Parathyroid adenoma (tissue), 2 donors: Measurements from ENCODE around the gene CSTPP1.
"Not testable (repeated sequence)": the region's sequence is repeated elsewhere in the genome, so short reads cannot be mapped to it uniquely, and the experiment has no call there.

Experiments used
- H2AFZ ChIP-seq: fragments of 300-600 bp; sonication (generic); one replicate; pipeline ENCODE4 v1.7.0; 2017; ENCODE audit warnings: antibody characterized with exemption, mild to moderate bottlenecking
- H3K27ac ChIP-seq: fragments of 300-600 bp; sonication (generic); one replicate; pipeline ENCODE4 v1.7.0; 2017
- H3K27me3 ChIP-seq: fragments of 300-600 bp; sonication (generic); one replicate; pipeline ENCODE4 v1.7.0; 2017; ENCODE audit warnings: low read length; ENCODE audit not compliant: control insufficient read depth, insufficient read depth
- H3K36me3 ChIP-seq: fragments of 300-600 bp; sonication (generic); one replicate; pipeline ENCODE4 v1.7.0; 2017; ENCODE audit warnings: low read length; ENCODE audit not compliant: control insufficient read depth, insufficient read depth
- H3K4me1 ChIP-seq: fragments of 300-600 bp; sonication (generic); one replicate; pipeline ENCODE4 v1.7.0; 2017; ENCODE audit warnings: control low read depth
- H3K4me2 ChIP-seq: fragments of 300-600 bp; sonication (generic); one replicate; pipeline ENCODE4 v1.7.0; 2017; ENCODE audit warnings: low read length
- H3K4me3 ChIP-seq: fragments of 300-600 bp; sonication (generic); one replicate; pipeline ENCODE4 v1.7.0; 2017; ENCODE audit warnings: low read depth, low read length
- H3K79me2 ChIP-seq: fragments of 300-600 bp; sonication (generic); one replicate; pipeline ENCODE4 v1.7.0; 2017; ENCODE audit warnings: control low read depth
- H3K9ac ChIP-seq: fragments of 300-600 bp; sonication (generic); one replicate; pipeline ENCODE4 v1.7.0; 2017; ENCODE audit warnings: mild to moderate bottlenecking
- H3K9me3 ChIP-seq: fragments of 300-600 bp; sonication (generic); one replicate; pipeline ENCODE4 v1.7.0; 2017; ENCODE audit warnings: low read length; ENCODE audit not compliant: control insufficient read depth
- TF ChIP-seq, protein P1 (sequence below): fragments of 300-600 bp; sonication (generic); IDR thresholded peaks from one replicate; pipeline ENCODE4 v1.7.0; 2017; ENCODE audit warnings: antibody characterized with exemption, mild to moderate bottlenecking
- donor health status: primary hyperparathyroidism.

CSTPP1 gene

DNA sequence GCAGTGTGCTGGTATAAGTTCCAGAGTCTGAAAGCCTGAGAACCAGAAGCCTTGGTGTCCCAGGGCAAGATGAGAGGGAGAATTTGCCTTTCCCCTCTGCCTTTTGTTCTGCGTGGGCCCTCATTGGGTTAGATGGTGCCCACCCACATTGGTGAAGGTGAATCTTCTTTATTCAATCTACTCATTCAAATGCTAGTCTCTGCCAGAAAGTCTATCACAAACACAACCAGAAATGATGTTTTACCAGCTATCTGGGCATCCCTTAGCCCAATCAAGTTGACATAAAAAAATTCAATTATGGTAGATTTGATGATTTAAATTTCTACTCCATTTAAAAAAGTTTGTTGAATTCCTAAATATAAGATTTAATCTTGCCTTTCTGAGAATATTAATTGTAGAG, 22.2 kb downstream of the CSTPP1 start:
- Histone ChIP-seq H3K27ac (no peak overlapping the region), H3K79me2 (peaks cover 2% of the 10 kb centered on the region), H3K9me3 (no peaks in the 10 kb centered on the region), H3K4me2 (no peak overlapping the region), H3K4me1 (no peaks in the 10 kb centered on the region), H3K9ac (no peak overlapping the region), H3K4me3 (no peak overlapping the region), H3K27me3 (no peaks in the 10 kb centered on the region), H2AFZ (no peak overlapping the region), H3K36me3 (no peaks in the 10 kb centered on the region)
- TF ChIP-seq, protein P1, sequence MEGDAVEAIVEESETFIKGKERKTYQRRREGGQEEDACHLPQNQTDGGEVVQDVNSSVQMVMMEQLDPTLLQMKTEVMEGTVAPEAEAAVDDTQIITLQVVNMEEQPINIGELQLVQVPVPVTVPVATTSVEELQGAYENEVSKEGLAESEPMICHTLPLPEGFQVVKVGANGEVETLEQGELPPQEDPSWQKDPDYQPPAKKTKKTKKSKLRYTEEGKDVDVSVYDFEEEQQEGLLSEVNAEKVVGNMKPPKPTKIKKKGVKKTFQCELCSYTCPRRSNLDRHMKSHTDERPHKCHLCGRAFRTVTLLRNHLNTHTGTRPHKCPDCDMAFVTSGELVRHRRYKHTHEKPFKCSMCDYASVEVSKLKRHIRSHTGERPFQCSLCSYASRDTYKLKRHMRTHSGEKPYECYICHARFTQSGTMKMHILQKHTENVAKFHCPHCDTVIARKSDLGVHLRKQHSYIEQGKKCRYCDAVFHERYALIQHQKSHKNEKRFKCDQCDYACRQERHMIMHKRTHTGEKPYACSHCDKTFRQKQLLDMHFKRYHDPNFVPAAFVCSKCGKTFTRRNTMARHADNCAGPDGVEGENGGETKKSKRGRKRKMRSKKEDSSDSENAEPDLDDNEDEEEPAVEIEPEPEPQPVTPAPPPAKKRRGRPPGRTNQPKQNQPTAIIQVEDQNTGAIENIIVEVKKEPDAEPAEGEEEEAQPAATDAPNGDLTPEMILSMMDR = no peak

- TF ChIP-seq, protein P1 = no peak
Measured at GRCh38 chr11:46961041-46961440, 24.5 kb downstream of the CSTPP1 start.

DNA sequence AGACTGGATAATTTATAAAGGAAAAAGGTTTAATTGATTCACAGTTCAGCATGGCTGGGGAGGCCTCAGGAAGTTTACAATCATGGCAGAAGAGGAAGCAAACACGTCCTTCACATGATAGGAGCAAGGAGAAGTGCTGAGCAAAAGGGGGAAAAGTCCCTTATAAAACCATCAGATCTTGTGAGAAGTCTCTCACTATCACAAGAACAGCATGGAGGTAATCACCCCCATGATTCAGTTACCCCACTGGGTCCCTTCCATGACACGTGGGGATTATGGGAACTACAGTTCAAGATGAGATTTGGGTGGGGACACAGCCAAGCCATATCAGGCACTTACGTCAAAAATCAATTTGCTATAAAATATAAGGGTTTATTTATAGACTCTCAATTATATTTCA, 25.3 kb downstream of the CSTPP1 start:
- H3K36me3 ChIP-seq, H3K9ac ChIP-seq: not testable (repeated sequence)

More at GRCh38 chr11:46961041-46961440, 24.5 kb downstream of the CSTPP1 start:
- Histone ChIP-seq H3K9ac (no peak overlapping the region), H3K4me1 (no peaks in the 10 kb centered on the region), H3K27ac (no peak overlapping the region), H3K79me2 (peaks cover 2% of the 10 kb centered on the region), H2AFZ (no peak overlapping the region), H3K27me3 (no peaks in the 10 kb centered on the region), H3K4me3 (no peak overlapping the region), H3K36me3 (no peaks in the 10 kb centered on the region), H3K4me2 (no peak overlapping the region), H3K9me3 (no peaks in the 10 kb centered on the region)

DNA sequence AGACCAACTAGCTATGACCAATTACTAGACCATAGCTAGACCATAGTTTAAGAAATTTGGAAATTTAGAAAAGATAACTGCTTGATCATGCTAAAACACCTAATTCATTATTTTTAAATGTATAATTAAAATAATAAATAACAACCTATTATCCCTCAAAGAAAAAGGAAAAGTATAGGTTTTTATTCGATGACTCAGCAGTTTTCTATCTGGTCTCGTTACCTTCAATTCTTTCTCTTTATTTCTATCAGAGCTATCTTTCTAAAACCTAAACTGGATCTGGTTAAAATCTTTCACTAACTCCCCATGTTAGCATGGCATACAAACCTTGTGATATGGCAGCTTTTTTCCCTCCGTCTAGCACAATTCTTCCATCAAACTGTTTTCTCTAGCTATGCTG, 27.3 kb downstream of the CSTPP1 start:
- TF ChIP-seq, protein P1 = no peak
- no peaks in the 10 kb centered on the region for H3K36me3 ChIP-seq
- H3K9ac ChIP-seq = no peak overlapping the region
- H3K79me2 ChIP-seq = no peaks in the 10 kb centered on the region
- H3K4me2 ChIP-seq = no peak overlapping the region
- no peaks in the 10 kb centered on the region for H3K27me3 ChIP-seq
- H2AFZ ChIP-seq = no peak overlapping the region
- no peaks in the 10 kb centered on the region for H3K4me1 ChIP-seq
- H3K4me3 ChIP-seq = no peak overlapping the region
- H3K9me3 ChIP-seq = no peaks in the 10 kb centered on the region
- no peak overlapping the region for H3K27ac ChIP-seq

More for the DNA sequence above, 25.3 kb downstream of the CSTPP1 start:
- not testable (repeated sequence) for H3K27ac ChIP-seq, H3K79me2 ChIP-seq, H3K4me2 ChIP-seq, H3K27me3 ChIP-seq, H3K4me3 ChIP-seq, H3K9me3 ChIP-seq, H3K4me1 ChIP-seq, H2AFZ ChIP-seq

GRCh38 chr11:46966773-46967172, 30.2 kb downstream of the CSTPP1 start:
- H2AFZ ChIP-seq = no peak overlapping the region
- no peaks in the 10 kb centered on the region for H3K9me3 ChIP-seq
- H3K4me3 ChIP-seq = no peak overlapping the region
- no peaks in the 10 kb centered on the region for H3K27me3 ChIP-seq
- no peak overlapping the region for H3K9ac ChIP-seq
- no peak overlapping the region for H3K27ac ChIP-seq
- no peaks in the 10 kb centered on the region for H3K36me3 ChIP-seq
- H3K4me2 ChIP-seq = no peak overlapping the region
- H3K4me1 ChIP-seq = no peaks in the 10 kb centered on the region
- TF ChIP-seq, protein P1 = no peak
- no peaks in the 10 kb centered on the region for H3K79me2 ChIP-seq
